IPS-15b (cell line): ENCODE measurements around the gene MDFIC.

Experiments
- H3K27me3 ChIP-seq: one replicate; pipeline ENCODE4 v1.6.1; 2013; ENCODE audit warnings: low read length; ENCODE audit not compliant: control insufficient read depth, insufficient read depth
- H3K36me3 ChIP-seq: one replicate; pipeline ENCODE4 v1.6.1; 2013; ENCODE audit warnings: low read length; ENCODE audit not compliant: control insufficient read depth, insufficient read depth
- H3K4me1 ChIP-seq: one replicate; pipeline ENCODE4 v1.6.1; 2013; ENCODE audit warnings: mild to moderate bottlenecking, low read length; ENCODE audit not compliant: control insufficient read depth, insufficient read depth
- H3K4me3 ChIP-seq: one replicate; pipeline ENCODE4 v1.5.1; 2013; ENCODE audit warnings: low read depth, low read length
- H3K9ac ChIP-seq: one replicate; pipeline ENCODE4 v1.6.1; 2013; ENCODE audit warnings: low read depth, mild to moderate bottlenecking, low read length
- H3K9me3 ChIP-seq: one replicate; pipeline ENCODE4 v1.6.1; 2013; ENCODE audit warnings: mild to moderate bottlenecking, low read length; ENCODE audit not compliant: control insufficient read depth, insufficient read depth

The MDFIC gene

GRCh38 chr7:114929570-114929969, 7.7 kb downstream of the MDFIC start:
- Histone ChIP-seq H3K4me1 (peaks cover 12% of the 10 kb centered on the region), H3K36me3 (no peaks in the 10 kb centered on the region), H3K9ac (no peak overlapping the region), H3K9me3 (no peaks in the 10 kb centered on the region), H3K27me3 (no peaks in the 10 kb centered on the region), H3K4me3 (no peak overlapping the region)

- Histone ChIP-seq H3K4me3 (no peak overlapping the region), H3K9ac (no peak overlapping the region), H3K4me1 (peaks cover 12% of the 10 kb centered on the region)
Observed at GRCh38 chr7:114930107-114930661, 8.3 kb downstream of the MDFIC start.

GRCh38 chr7:114930829-114931655, 9.1 kb downstream of the MDFIC start:
- Histone ChIP-seq H3K4me3 (no peak overlapping the region), H3K9ac (no peak overlapping the region)

More at GRCh38 chr7:114930107-114930661, 8.3 kb downstream of the MDFIC start:
- no peaks in the 10 kb centered on the region for H3K36me3 ChIP-seq
- H3K9me3 ChIP-seq: no peaks in the 10 kb centered on the region
- H3K27me3 ChIP-seq: no peaks in the 10 kb centered on the region

GRCh38 chr7:114931656-114932011, 9.7 kb downstream of the MDFIC start:
- no peaks in the 10 kb centered on the region for H3K36me3 ChIP-seq
- no peak overlapping the region for H3K4me3 ChIP-seq
- peaks cover 12% of the 10 kb centered on the region for H3K4me1 ChIP-seq
- H3K27me3 ChIP-seq: no peaks in the 10 kb centered on the region
- H3K9ac ChIP-seq: no peak overlapping the region
- H3K9me3 ChIP-seq: no peaks in the 10 kb centered on the region

More at GRCh38 chr7:114930829-114931655, 9.1 kb downstream of the MDFIC start:
- Histone ChIP-seq H3K4me1 (peaks cover 12% of the 10 kb centered on the region), H3K36me3 (no peaks in the 10 kb centered on the region), H3K9me3 (no peaks in the 10 kb centered on the region), H3K27me3 (no peaks in the 10 kb centered on the region)

GRCh38 chr7:114932991-114933390, 11.1 kb downstream of the MDFIC start:
- H3K9me3 ChIP-seq: no peaks in the 10 kb centered on the region
- peaks cover 12% of the 10 kb centered on the region for H3K4me1 ChIP-seq
- H3K36me3 ChIP-seq: no peaks in the 10 kb centered on the region
- no peaks in the 10 kb centered on the region for H3K27me3 ChIP-seq
- H3K9ac ChIP-seq: no peak overlapping the region
- H3K4me3 ChIP-seq: no peak overlapping the region

- no peaks in the 10 kb centered on the region for H3K36me3 ChIP-seq
- no peak overlapping the region for H3K9ac ChIP-seq
- H3K4me1 ChIP-seq: peaks cover 12% of the 10 kb centered on the region
- H3K27me3 ChIP-seq: no peaks in the 10 kb centered on the region
- no peak overlapping the region for H3K4me3 ChIP-seq
- no peaks in the 10 kb centered on the region for H3K9me3 ChIP-seq
Observed at GRCh38 chr7:114933658-114934057, 11.8 kb downstream of the MDFIC start.

GRCh38 chr7:114934086-114934485, 12.2 kb downstream of the MDFIC start:
- Histone ChIP-seq H3K9ac (no peak overlapping the region), H3K4me1 (peaks cover 12% of the 10 kb centered on the region), H3K36me3 (no peaks in the 10 kb centered on the region), H3K4me3 (no peak overlapping the region), H3K9me3 (no peaks in the 10 kb centered on the region), H3K27me3 (no peaks in the 10 kb centered on the region)

- Histone ChIP-seq H3K4me1 (peaks cover 10% of the 10 kb centered on the region), H3K9ac (no peak overlapping the region), H3K9me3 (no peaks in the 10 kb centered on the region), H3K4me3 (no peak overlapping the region), H3K36me3 (no peaks in the 10 kb centered on the region), H3K27me3 (no peaks in the 10 kb centered on the region)
Observed at GRCh38 chr7:114934713-114935112, 12.8 kb downstream of the MDFIC start.

- Histone ChIP-seq H3K9ac (no peak overlapping the region), H3K4me1 (no peaks in the 10 kb centered on the region), H3K36me3 (no peaks in the 10 kb centered on the region), H3K9me3 (no peaks in the 10 kb centered on the region), H3K4me3 (no peak overlapping the region), H3K27me3 (no peaks in the 10 kb centered on the region)
Observed at GRCh38 chr7:114936471-114936870, 14.6 kb downstream of the MDFIC start.

GRCh38 chr7:114937446-114937845, 15.6 kb downstream of the MDFIC start:
- Histone ChIP-seq H3K4me3 (no peak overlapping the region), H3K36me3 (no peaks in the 10 kb centered on the region), H3K27me3 (no peaks in the 10 kb centered on the region), H3K9ac (no peak overlapping the region), H3K9me3 (no peaks in the 10 kb centered on the region), H3K4me1 (no peaks in the 10 kb centered on the region)

- Histone ChIP-seq H3K9me3 (no peaks in the 10 kb centered on the region), H3K4me3 (no peak overlapping the region), H3K36me3 (no peaks in the 10 kb centered on the region), H3K27me3 (no peaks in the 10 kb centered on the region), H3K9ac (no peak overlapping the region), H3K4me1 (no peaks in the 10 kb centered on the region)
Observed at GRCh38 chr7:114938785-114939184, 16.9 kb downstream of the MDFIC start.

GRCh38 chr7:114939484-114940097, 17.7 kb downstream of the MDFIC start:
- Histone ChIP-seq H3K27me3 (no peaks in the 10 kb centered on the region), H3K9ac (no peak overlapping the region), H3K36me3 (no peaks in the 10 kb centered on the region), H3K9me3 (no peaks in the 10 kb centered on the region), H3K4me1 (no peaks in the 10 kb centered on the region), H3K4me3 (no peak overlapping the region)
